ENCODE data around the gene HS2ST1.

GRCh38 chr1:87052400-87052799 is 138.0 kb downstream of the HS2ST1 start:
- TF ChIP-seq POLR2AphosphoS5 (IDR thresholded peaks at IDR 0.05; ENCODE audit: low read depth) (no peak), CTCF (conservative IDR thresholded peaks at IDR 0.05; ENCODE audit: low read depth in 2 of 2) (no peak), NANOG (IDR thresholded peaks at IDR 0.05; ENCODE audit: borderline replicate concordance) (no peak), CREB1 (CRISPR knock-in tag; IDR thresholded peaks at IDR 0.05; ENCODE audit: low read depth) (no peak), EZH2 (IDR thresholded peaks at IDR 0.05; ENCODE audit: low read depth, unreplicated experiment) (no peak), EZH2phosphoT487 (IDR thresholded peaks at IDR 0.05; ENCODE audit: unreplicated experiment) (no peak), STAT1 (IDR thresholded peaks at IDR 0.05; ENCODE audit: unreplicated experiment) (no peak), JUNB (IDR thresholded peaks at IDR 0.05; ENCODE audit: unreplicated experiment) (no peak), ZNF331 (CRISPR knock-in tag; IDR thresholded peaks at IDR 0.05; ENCODE audit: low read depth) (no peak), ZNF114 (CRISPR knock-in tag; IDR thresholded peaks at IDR 0.05) (no peak)
- TF ChIP-seq, protein P1, sequence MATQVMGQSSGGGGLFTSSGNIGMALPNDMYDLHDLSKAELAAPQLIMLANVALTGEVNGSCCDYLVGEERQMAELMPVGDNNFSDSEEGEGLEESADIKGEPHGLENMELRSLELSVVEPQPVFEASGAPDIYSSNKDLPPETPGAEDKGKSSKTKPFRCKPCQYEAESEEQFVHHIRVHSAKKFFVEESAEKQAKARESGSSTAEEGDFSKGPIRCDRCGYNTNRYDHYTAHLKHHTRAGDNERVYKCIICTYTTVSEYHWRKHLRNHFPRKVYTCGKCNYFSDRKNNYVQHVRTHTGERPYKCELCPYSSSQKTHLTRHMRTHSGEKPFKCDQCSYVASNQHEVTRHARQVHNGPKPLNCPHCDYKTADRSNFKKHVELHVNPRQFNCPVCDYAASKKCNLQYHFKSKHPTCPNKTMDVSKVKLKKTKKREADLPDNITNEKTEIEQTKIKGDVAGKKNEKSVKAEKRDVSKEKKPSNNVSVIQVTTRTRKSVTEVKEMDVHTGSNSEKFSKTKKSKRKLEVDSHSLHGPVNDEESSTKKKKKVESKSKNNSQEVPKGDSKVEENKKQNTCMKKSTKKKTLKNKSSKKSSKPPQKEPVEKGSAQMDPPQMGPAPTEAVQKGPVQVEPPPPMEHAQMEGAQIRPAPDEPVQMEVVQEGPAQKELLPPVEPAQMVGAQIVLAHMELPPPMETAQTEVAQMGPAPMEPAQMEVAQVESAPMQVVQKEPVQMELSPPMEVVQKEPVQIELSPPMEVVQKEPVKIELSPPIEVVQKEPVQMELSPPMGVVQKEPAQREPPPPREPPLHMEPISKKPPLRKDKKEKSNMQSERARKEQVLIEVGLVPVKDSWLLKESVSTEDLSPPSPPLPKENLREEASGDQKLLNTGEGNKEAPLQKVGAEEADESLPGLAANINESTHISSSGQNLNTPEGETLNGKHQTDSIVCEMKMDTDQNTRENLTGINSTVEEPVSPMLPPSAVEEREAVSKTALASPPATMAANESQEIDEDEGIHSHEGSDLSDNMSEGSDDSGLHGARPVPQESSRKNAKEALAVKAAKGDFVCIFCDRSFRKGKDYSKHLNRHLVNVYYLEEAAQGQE (IDR thresholded peaks at IDR 0.05; ENCODE audit: unreplicated experiment) = no peak
- TF ChIP-seq, protein P2, sequence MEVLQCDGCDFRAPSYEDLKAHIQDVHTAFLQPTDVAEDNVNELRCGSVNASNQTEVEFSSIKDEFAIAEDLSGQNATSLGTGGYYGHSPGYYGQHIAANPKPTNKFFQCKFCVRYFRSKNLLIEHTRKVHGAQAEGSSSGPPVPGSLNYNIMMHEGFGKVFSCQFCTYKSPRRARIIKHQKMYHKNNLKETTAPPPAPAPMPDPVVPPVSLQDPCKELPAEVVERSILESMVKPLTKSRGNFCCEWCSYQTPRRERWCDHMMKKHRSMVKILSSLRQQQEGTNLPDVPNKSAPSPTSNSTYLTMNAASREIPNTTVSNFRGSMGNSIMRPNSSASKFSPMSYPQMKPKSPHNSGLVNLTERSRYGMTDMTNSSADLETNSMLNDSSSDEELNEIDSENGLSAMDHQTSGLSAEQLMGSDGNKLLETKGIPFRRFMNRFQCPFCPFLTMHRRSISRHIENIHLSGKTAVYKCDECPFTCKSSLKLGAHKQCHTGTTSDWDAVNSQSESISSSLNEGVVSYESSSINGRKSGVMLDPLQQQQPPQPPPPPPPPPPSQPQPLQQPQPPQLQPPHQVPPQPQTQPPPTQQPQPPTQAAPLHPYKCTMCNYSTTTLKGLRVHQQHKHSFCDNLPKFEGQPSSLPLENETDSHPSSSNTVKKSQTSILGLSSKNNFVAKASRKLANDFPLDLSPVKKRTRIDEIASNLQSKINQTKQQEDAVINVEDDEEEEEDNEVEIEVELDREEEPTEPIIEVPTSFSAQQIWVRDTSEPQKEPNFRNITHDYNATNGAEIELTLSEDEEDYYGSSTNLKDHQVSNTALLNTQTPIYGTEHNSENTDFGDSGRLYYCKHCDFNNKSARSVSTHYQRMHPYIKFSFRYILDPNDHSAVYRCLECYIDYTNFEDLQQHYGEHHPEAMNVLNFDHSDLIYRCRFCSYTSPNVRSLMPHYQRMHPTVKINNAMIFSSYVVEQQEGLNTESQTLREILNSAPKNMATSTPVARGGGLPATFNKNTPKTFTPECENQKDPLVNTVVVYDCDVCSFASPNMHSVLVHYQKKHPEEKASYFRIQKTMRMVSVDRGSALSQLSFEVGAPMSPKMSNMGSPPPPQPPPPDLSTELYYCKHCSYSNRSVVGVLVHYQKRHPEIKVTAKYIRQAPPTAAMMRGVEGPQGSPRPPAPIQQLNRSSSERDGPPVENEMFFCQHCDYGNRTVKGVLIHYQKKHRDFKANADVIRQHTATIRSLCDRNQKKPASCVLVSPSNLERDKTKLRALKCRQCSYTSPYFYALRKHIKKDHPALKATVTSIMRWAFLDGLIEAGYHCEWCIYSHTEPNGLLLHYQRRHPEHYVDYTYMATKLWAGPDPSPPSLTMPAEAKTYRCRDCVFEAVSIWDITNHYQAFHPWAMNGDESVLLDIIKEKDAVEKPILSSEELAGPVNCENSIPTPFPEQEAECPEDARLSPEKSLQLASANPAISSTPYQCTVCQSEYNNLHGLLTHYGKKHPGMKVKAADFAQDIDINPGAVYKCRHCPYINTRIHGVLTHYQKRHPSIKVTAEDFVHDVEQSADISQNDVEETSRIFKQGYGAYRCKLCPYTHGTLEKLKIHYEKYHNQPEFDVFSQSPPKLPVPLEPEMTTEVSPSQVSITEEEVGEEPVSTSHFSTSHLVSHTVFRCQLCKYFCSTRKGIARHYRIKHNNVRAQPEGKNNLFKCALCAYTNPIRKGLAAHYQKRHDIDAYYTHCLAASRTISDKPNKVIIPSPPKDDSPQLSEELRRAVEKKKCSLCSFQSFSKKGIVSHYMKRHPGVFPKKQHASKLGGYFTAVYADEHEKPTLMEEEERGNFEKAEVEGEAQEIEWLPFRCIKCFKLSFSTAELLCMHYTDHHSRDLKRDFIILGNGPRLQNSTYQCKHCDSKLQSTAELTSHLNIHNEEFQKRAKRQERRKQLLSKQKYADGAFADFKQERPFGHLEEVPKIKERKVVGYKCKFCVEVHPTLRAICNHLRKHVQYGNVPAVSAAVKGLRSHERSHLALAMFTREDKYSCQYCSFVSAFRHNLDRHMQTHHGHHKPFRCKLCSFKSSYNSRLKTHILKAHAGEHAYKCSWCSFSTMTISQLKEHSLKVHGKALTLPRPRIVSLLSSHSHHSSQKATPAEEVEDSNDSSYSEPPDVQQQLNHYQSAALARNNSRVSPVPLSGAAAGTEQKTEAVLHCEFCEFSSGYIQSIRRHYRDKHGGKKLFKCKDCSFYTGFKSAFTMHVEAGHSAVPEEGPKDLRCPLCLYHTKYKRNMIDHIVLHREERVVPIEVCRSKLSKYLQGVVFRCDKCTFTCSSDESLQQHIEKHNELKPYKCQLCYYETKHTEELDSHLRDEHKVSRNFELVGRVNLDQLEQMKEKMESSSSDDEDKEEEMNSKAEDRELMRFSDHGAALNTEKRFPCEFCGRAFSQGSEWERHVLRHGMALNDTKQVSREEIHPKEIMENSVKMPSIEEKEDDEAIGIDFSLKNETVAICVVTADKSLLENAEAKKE (CRISPR knock-in tag; IDR thresholded peaks at IDR 0.05) = no peak
